ENCODE results near the gene BRAF. TPM values are rescaled to one million over a fixed set of nuclear protein-coding genes. Genes with fewer than 3 reads are reported as not detected.
"Not testable (repeated sequence)": the region's sequence is repeated elsewhere in the genome, so short reads cannot be mapped to it uniquely, and the experiment has no call there.

BRAF gene
- total RNA-seq, 1 experiment from 2014 or later, result 15.2 TPM

DNA sequence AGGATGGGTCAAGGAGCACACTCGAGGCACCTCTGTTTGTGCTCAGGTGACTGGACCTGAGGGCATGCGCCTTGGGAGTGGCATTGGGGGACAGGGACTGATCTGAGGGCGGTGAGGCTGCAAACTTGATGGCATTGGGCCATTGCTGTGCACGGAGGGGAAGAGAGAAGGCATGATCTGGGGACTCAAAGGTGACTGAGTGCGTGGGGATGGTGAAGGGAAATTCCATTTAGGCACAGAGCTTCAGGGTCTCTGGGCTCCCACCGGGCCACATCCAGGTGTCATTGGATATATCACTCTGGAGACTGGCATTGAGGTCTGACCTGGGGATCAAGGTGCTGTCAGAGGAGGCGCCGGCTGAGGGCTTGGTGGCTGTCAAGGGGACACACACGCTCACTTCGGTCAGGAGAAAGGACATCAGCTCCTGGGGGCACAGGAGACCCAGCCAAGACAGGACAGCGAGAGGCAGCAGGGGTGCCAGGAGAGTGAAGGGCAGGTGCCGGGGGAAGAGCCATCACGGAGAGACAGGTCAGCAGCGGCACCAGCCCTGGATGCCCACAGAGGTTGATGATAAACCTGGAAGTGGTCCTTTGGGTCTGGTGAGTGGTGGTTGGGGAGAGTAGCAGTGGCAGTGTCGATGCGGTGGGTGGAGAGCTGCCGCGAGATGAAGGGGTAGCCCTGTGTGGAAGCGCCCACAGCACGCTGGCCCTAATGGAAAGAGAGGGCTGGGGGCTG, 246.5 kb downstream of the BRAF start:
- H3K4me2 ChIP-seq (ENCODE audit: low read length), result no peak overlapping the region
- ChIA-PET POLR2A (ENCODE audit: unreplicated experiment) (no interaction called here), CTCF (no interaction called here)
- intact Hi-C loops (cut with micrococcal nuclease), result loop anchor here (10.0 kb wide), 2 partner anchors 127 to 247 kb away; partner anchors contain the start of gene BRAF
- no peaks in the 10 kb centered on the region for H3K27me3 ChIP-seq (ENCODE audit: low read length)
- no peak overlapping the region for H2AFZ ChIP-seq (ENCODE audit: low read length)
- no peaks in the 10 kb centered on the region for H4K20me1 ChIP-seq (ENCODE audit: low read length)
- BruUV-seq (replicated peaks), result no TSS peak
- H3K9ac ChIP-seq (ENCODE audit: low read length), result no peak overlapping the region
- DNase-seq (no peak), ATAC-seq (no peak)
- TF ChIP-seq, protein P1, sequence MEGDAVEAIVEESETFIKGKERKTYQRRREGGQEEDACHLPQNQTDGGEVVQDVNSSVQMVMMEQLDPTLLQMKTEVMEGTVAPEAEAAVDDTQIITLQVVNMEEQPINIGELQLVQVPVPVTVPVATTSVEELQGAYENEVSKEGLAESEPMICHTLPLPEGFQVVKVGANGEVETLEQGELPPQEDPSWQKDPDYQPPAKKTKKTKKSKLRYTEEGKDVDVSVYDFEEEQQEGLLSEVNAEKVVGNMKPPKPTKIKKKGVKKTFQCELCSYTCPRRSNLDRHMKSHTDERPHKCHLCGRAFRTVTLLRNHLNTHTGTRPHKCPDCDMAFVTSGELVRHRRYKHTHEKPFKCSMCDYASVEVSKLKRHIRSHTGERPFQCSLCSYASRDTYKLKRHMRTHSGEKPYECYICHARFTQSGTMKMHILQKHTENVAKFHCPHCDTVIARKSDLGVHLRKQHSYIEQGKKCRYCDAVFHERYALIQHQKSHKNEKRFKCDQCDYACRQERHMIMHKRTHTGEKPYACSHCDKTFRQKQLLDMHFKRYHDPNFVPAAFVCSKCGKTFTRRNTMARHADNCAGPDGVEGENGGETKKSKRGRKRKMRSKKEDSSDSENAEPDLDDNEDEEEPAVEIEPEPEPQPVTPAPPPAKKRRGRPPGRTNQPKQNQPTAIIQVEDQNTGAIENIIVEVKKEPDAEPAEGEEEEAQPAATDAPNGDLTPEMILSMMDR (conservative IDR thresholded peaks at IDR 0.05; ENCODE audit: low read depth, low read length), result no peak
- TF ChIP-seq EZH2phosphoT487 (IDR thresholded peaks at IDR 0.05; ENCODE audit: borderline replicate concordance, low read length), result no peak
- H3K27ac ChIP-seq (ENCODE audit: low read length), result no peak overlapping the region
- no peak overlapping the region for H3K4me3 ChIP-seq (ENCODE audit: low read length)
- H3K4me1 ChIP-seq (ENCODE audit: insufficient read depth, low read length), result peaks cover 20% of the 10 kb centered on the region
- H3K9me2 ChIP-seq (replicated peaks; ENCODE audit: low read length), result no peaks in the 10 kb centered on the region
- H3K36me3 ChIP-seq (ENCODE audit: low read depth, low read length), result no peaks in the 10 kb centered on the region; the same call in 1 of the 2 replicates
- H3K9me3 ChIP-seq (ENCODE audit: low read length), result no peaks in the 10 kb centered on the region
- no peaks in the 10 kb centered on the region for H3F3A ChIP-seq (ENCODE audit: low read length, unreplicated experiment)
- peaks cover 15% of the 10 kb centered on the region; the same call in 1 of the 2 replicates for H3K79me2 ChIP-seq (ENCODE audit: low read length)

DNA sequence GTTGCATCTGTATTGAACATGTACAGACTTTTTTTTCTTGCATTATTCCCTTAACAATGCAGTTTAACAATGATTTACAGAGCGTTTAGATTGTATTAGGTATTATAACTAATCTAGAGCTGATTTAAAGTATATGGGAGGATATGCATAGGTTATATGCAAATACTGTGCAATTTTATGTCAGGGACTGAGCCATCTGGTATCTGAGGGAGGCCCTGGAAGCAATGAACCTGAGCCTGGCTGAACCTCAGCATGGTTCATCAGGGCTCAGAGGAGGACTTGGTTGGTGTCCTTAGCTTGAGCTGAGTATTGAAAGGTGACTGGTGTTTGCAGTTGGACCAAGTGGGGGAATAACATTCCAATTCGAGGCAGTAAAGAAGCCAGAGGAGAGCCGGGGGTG, 247.2 kb downstream of the BRAF start:
- H3K9me2 ChIP-seq (replicated peaks; ENCODE audit: low read length), result no peaks in the 10 kb centered on the region
- H3F3A ChIP-seq (ENCODE audit: low read length, unreplicated experiment), result no peaks in the 10 kb centered on the region
- ATAC-seq (no peak), DNase-seq (no peak)
- ChIA-PET POLR2A (ENCODE audit: unreplicated experiment) (interaction anchor here (0.7 kb wide), 1 partner anchor 215 kb away, joined by 9 read pairs; no protein-coding TSS in a partner anchor), CTCF (no interaction called here)
- no peak overlapping the region for H2AFZ ChIP-seq (ENCODE audit: low read length)
- H3K9me3 ChIP-seq (ENCODE audit: low read length), result no peaks in the 10 kb centered on the region
- peaks cover 20% of the 10 kb centered on the region for H3K4me1 ChIP-seq (ENCODE audit: insufficient read depth, low read length)
- no peaks in the 10 kb centered on the region for H3K27me3 ChIP-seq (ENCODE audit: low read length)
- BruUV-seq (replicated peaks), result no TSS peak
- peaks cover 15% of the 10 kb centered on the region; the same call in 1 of the 2 replicates for H3K79me2 ChIP-seq (ENCODE audit: low read length)
- H3K36me3 ChIP-seq (ENCODE audit: low read depth, low read length), result no peaks in the 10 kb centered on the region; the same call in 1 of the 2 replicates
- intact Hi-C loops (cut with micrococcal nuclease), result loop anchor here (10.0 kb wide), 2 partner anchors 127 to 247 kb away; partner anchors contain the start of gene BRAF
- no peak overlapping the region for H3K4me3 ChIP-seq (ENCODE audit: low read length)
- H3K27ac ChIP-seq (ENCODE audit: low read length), result no peak overlapping the region
- H4K20me1 ChIP-seq (ENCODE audit: low read length), result no peaks in the 10 kb centered on the region
- H3K4me2 ChIP-seq (ENCODE audit: low read length), result no peak overlapping the region
- H3K9ac ChIP-seq (ENCODE audit: low read length), result no peak overlapping the region
- TF ChIP-seq, protein P1 (conservative IDR thresholded peaks at IDR 0.05; ENCODE audit: low read depth, low read length), result no peak
- TF ChIP-seq EZH2phosphoT487 (IDR thresholded peaks at IDR 0.05; ENCODE audit: borderline replicate concordance, low read length) (no peak), EZH2 (IDR thresholded peaks at IDR 0.05; ENCODE audit: low read length, unreplicated experiment) (no peak)

DNA sequence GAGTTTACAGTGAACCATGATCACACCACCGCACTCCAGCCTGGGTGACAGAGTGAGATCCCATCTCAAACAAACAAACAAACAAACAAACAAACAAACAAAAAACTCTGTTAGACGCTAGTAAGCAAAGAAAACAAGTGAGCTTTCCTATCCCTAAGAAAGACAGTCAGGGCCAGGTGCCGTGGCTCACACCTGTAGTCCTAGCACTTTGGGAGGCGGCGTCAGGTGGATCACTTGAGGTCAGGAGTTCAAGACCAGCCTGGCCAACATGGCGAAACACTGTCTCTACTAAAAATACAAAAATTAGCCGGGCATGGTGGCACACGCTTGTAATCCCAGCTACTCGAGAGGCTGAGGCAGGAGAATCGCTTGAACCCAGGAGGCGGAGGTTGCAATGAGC, 247.8 kb downstream of the BRAF start:
- H3K9me3 ChIP-seq (ENCODE audit: low read length); H3K4me2 ChIP-seq (ENCODE audit: low read length); H3K9ac ChIP-seq (ENCODE audit: low read length); ATAC-seq; H3K9me2 ChIP-seq (replicated peaks; ENCODE audit: low read length); H3K27ac ChIP-seq (ENCODE audit: low read length); H3K27me3 ChIP-seq (ENCODE audit: low read length); H3K36me3 ChIP-seq (ENCODE audit: low read depth, low read length); DNase-seq; H2AFZ ChIP-seq (ENCODE audit: low read length); H3K4me3 ChIP-seq (ENCODE audit: low read length); CTCF ChIA-PET; H4K20me1 ChIP-seq (ENCODE audit: low read length); BruUV-seq (replicated peaks); H3F3A ChIP-seq (ENCODE audit: low read length, unreplicated experiment): not testable (repeated sequence)
- Histone ChIP-seq H3K79me2 (ENCODE audit: low read length) (peaks cover 15% of the 10 kb centered on the region; the same call in 1 of the 2 replicates), H3K4me1 (ENCODE audit: insufficient read depth, low read length) (peaks cover 20% of the 10 kb centered on the region)
- intact Hi-C loops (cut with micrococcal nuclease), result loop anchor here (10.0 kb wide), 2 partner anchors 128 to 248 kb away; partner anchors contain the start of gene BRAF
- POLR2A ChIA-PET (ENCODE audit: unreplicated experiment), result interaction anchor here (0.7 kb wide), 1 partner anchor 214 kb away, joined by 9 read pairs; no protein-coding TSS in a partner anchor

All from PC-3 (cell line).